ENCODE results near the gene SNRPD2.

The SNRPD2 gene

GRCh38 chr19:45717983-45718650 is 26.4 kb upstream of the SNRPD2 start:
- DNase-seq (ENCODE audit: extremely low read depth, low read depth), result no peak
- TF ChIP-seq, protein P1, sequence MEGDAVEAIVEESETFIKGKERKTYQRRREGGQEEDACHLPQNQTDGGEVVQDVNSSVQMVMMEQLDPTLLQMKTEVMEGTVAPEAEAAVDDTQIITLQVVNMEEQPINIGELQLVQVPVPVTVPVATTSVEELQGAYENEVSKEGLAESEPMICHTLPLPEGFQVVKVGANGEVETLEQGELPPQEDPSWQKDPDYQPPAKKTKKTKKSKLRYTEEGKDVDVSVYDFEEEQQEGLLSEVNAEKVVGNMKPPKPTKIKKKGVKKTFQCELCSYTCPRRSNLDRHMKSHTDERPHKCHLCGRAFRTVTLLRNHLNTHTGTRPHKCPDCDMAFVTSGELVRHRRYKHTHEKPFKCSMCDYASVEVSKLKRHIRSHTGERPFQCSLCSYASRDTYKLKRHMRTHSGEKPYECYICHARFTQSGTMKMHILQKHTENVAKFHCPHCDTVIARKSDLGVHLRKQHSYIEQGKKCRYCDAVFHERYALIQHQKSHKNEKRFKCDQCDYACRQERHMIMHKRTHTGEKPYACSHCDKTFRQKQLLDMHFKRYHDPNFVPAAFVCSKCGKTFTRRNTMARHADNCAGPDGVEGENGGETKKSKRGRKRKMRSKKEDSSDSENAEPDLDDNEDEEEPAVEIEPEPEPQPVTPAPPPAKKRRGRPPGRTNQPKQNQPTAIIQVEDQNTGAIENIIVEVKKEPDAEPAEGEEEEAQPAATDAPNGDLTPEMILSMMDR (IDR thresholded peaks at IDR 0.05; ENCODE audit: low read depth, low read length, missing control alignments), result no peak
- H3K4me3 ChIP-seq (replicated peaks; ENCODE audit: low read depth, low read length), result peak overlapping the region; percentile 83

GRCh38 chr19:45717131-45717982 is 25.6 kb upstream of the SNRPD2 start:
- TF ChIP-seq, protein P1 (IDR thresholded peaks at IDR 0.05; ENCODE audit: low read depth, low read length, missing control alignments), result no peak
- DNase-seq (ENCODE audit: extremely low read depth, low read depth), result peak; percentile 97

DNA sequence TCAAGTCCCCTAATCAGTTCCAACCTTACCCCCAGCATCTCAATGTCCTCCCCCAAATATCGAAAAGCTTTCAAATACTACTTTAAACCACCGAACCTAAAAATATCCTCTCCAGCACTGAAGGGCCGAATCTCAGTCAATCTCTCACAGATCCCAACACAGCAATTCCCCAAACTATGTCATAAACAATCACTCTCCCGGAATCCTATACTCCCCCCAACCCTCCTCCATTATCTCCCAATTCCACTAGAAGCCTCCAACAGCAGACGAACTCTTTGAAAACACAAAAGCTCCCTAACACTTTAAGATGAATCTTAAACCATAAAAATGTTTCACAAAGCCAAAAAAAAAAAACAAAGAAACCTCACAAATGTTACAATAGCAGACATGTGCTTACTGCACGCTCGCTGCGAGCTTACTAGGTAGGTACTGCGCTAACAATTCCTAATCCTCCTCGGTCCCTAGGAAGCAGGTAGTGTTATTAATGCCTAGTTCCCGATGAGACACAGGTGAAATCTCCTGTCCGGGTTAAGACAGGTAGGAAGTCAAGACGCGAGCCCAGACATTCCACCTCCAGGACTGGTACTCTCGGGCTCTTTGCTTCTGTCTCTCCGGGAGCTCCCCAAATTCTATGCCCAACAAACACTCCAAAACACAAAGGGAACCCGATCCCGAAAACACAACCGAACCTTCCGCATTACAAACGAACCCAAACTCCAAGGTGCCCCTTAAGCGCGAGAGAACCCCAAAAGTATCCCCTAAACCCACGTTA is 24.8 kb upstream of the SNRPD2 start:
- TF ChIP-seq, protein P1 (IDR thresholded peaks at IDR 0.05; ENCODE audit: low read depth, low read length, missing control alignments), result no peak
- no peak for DNase-seq (ENCODE audit: extremely low read depth, low read depth)
- H3K4me3 ChIP-seq (replicated peaks; ENCODE audit: low read depth, low read length), result peak overlapping the region; percentile 83

More at GRCh38 chr19:45717131-45717982, 25.6 kb upstream of the SNRPD2 start:
- H3K4me3 ChIP-seq (replicated peaks; ENCODE audit: low read depth, low read length), result peak overlapping the region; percentile 83

DNA sequence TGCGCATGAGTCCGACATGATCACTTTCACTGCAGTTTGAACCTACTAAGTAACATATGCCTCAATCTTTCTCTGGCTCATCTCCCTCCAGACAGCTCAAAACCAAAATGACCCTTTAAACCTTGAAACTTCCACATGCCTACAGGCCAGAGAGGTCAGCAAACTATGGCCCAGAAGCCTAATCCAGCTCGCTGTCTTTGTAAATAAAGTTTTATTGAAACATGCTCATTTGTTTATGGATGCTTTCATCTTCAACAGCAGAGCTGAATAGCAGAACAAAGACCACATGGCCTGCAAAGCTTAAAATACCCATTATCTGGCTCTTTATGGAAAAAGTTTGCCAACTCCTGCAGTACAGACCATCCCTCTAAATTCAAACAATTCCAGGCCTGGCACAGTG is 23.4 kb upstream of the SNRPD2 start:
- TF ChIP-seq, protein P1 (IDR thresholded peaks at IDR 0.05; ENCODE audit: low read depth, low read length, missing control alignments), result no peak
- no peak overlapping the region for H3K4me3 ChIP-seq (replicated peaks; ENCODE audit: low read depth, low read length)
- DNase-seq (ENCODE audit: extremely low read depth, low read depth), result no peak

GRCh38 chr19:45713141-45713540 is 21.4 kb upstream of the SNRPD2 start:
- TF ChIP-seq, protein P1 (IDR thresholded peaks at IDR 0.05; ENCODE audit: low read depth, low read length, missing control alignments), result no peak

GRCh38 chr19:45712699-45713067 is 20.9 kb upstream of the SNRPD2 start:
- H3K4me3 ChIP-seq (replicated peaks; ENCODE audit: low read depth, low read length), result no peak overlapping the region
- TF ChIP-seq, protein P1 (IDR thresholded peaks at IDR 0.05; ENCODE audit: low read depth, low read length, missing control alignments), result no peak
- no peak for DNase-seq (ENCODE audit: extremely low read depth, low read depth)

More at GRCh38 chr19:45713141-45713540, 21.4 kb upstream of the SNRPD2 start:
- no peak for DNase-seq (ENCODE audit: extremely low read depth, low read depth)
- H3K4me3 ChIP-seq (replicated peaks; ENCODE audit: low read depth, low read length), result no peak overlapping the region

Measured in HFF-Myc (cell line).